Astrocyte (in vitro differentiated cells and primary cell): ENCODE measurements around the gene LAMB1.

Source experiments
- CTCF ChIP-seq: IDR thresholded peaks from 2 replicates; pipeline ENCODE4 v1.5.1; 2011; ENCODE audit warnings: low read depth, mild to moderate bottlenecking, inconsistent platforms, low read length, moderate library complexity; ENCODE audit not compliant: insufficient read depth
- EZH2 ChIP-seq: IDR thresholded peaks from 2 replicates; pipeline ENCODE4 v1.6.1; 2012; ENCODE audit warnings: mild to moderate bottlenecking, low read length, inconsistent platforms; ENCODE audit not compliant: insufficient read depth

GRCh38 chr7:107932805-107933204, 70.2 kb downstream of the LAMB1 start:
- TF ChIP-seq EZH2 (no peak), CTCF (no peak)
